Cardiac fibroblast (primary cell): ENCODE data around the gene RELT.

Source experiments
- DNase-seq, 2 donors: peaks; one replicate each; pipeline versions ENCODE4 v3.0.0 to v3.0.0-alpha.2; 2010; ENCODE audit warnings: low read depth in 2 of 2
- H3K4me3 ChIP-seq, 2 donors: replicated peaks in 1 of 2; 1 replicate in 1 of 2; 2 replicates in 1 of 2; pipeline ENCODE4 v1.5.1; 2011; ENCODE audit warnings: low read depth in 2 of 2, low read length in 2 of 2, mild to moderate bottlenecking in 2 of 2, moderate library complexity in 1 of 2
- CTCF ChIP-seq: IDR thresholded peaks from one replicate; pipeline ENCODE4 v1.5.1; 2011; ENCODE audit warnings: low read depth, mild to moderate bottlenecking, low read length, inconsistent platforms

RELT gene

GRCh38 chr11:73376160-73376802 lies at the start of gene RELT:
Gene RELT (plus strand): TSS chr11:73376399. CDS start chr11:73389137, 12,738 bp downstream.
- peak; percentile 88 to 95 for DNase-seq
- H3K4me3 ChIP-seq, result peak within 1 kb of the TSS; percentile 59 to 86
- peak; percentile 68 for TF ChIP-seq CTCF

GRCh38 chr11:73326929-73327811 lies 49.0 kb upstream of the RELT start:
- peak; percentile 57 to 93 for DNase-seq
- H3K4me3 ChIP-seq, result no peak overlapping the region
- no peak for TF ChIP-seq CTCF

- no peak for DNase-seq
- H3K4me3 ChIP-seq, result no peak overlapping the region
- no peak for TF ChIP-seq CTCF
Measured at GRCh38 chr11:73327812-73328364, 48.3 kb upstream of the RELT start.

- peak; percentile 51 to 67 for DNase-seq
- peak; percentile 69 for TF ChIP-seq CTCF
- no peak overlapping the region for H3K4me3 ChIP-seq
Measured at GRCh38 chr11:73330569-73331093, 45.6 kb upstream of the RELT start.

GRCh38 chr11:73331138-73331916 lies 44.9 kb upstream of the RELT start:
- no peak overlapping the region for H3K4me3 ChIP-seq
- TF ChIP-seq CTCF, result no peak
- peak in 1 of 2 donors; percentile 82 for DNase-seq

- no peak for DNase-seq
- no peak for TF ChIP-seq CTCF
- no peak overlapping the region for H3K4me3 ChIP-seq
Measured at GRCh38 chr11:73333173-73333572, 43.0 kb upstream of the RELT start.
